OCI-LY3 (cell line): ENCODE data around the gene OTUD1.

Experiments
- CTCF ChIP-seq: fragments of 200-600, 300-600 bp; sonication (generic); IDR thresholded peaks from 2 replicates; pipeline ENCODE4 v1.5.1; 2014; ENCODE audit warnings: antibody characterized with exemption, low read length, low read depth
- EZH2phosphoT487 ChIP-seq: fragments of 200-600 bp; shearing (Covaris generic); IDR thresholded peaks from 2 replicates; pipeline ENCODE4 v1.6.1; 2018; ENCODE audit warnings: antibody characterized with exemption, mixed run types, low read depth

GRCh38 chr10:23432166-23432565 is 6.7 kb upstream of the OTUD1 start:
- TF ChIP-seq CTCF, result no peak
- no peak for TF ChIP-seq EZH2phosphoT487
